Measurements from ENCODE around the gene TMEM183A.

TMEM183A gene

DNA sequence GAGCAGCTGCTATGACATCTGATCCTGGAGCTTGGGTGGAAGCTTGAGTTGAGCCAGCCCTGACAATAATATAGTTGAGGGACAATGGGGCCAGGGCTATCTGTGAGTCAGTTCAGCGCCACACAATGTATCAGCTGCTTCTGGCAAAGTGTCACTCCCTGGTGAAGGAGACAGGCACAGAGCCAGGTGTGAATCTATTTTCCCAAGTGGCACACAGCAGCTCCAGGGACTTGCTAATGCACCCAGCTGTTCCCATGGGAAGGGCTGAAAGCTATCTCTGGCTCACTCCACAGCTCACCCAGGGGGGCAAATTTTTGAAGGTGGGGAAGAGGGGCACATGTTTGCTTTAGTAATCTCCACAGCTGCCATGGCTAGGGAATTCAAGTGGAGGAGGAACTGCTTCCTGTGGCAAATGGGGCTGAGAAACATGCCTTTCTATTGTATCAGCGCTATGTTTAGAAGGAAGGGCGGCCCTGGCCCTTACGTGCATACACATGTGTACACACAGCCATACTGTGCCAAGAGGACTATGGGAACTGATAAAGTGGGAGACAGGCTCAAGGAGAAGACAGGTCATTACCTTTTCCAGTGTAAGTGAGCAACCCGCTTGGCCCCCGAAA, 42.3 kb upstream of the TMEM183A start:
- TF ChIP-seq, protein P1, sequence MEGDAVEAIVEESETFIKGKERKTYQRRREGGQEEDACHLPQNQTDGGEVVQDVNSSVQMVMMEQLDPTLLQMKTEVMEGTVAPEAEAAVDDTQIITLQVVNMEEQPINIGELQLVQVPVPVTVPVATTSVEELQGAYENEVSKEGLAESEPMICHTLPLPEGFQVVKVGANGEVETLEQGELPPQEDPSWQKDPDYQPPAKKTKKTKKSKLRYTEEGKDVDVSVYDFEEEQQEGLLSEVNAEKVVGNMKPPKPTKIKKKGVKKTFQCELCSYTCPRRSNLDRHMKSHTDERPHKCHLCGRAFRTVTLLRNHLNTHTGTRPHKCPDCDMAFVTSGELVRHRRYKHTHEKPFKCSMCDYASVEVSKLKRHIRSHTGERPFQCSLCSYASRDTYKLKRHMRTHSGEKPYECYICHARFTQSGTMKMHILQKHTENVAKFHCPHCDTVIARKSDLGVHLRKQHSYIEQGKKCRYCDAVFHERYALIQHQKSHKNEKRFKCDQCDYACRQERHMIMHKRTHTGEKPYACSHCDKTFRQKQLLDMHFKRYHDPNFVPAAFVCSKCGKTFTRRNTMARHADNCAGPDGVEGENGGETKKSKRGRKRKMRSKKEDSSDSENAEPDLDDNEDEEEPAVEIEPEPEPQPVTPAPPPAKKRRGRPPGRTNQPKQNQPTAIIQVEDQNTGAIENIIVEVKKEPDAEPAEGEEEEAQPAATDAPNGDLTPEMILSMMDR (IDR thresholded peaks at IDR 0.05; ENCODE audit: borderline replicate concordance, control extremely low read depth, extremely low read depth, insufficient read depth, missing control alignments) = no peak
- DNase-seq (ENCODE audit: low spot score) = no peak
- in situ Hi-C loops (cut with MboI; ENCODE audit: low sequenced_read_pairs, unreplicated experiment) = no loop called here

DNA sequence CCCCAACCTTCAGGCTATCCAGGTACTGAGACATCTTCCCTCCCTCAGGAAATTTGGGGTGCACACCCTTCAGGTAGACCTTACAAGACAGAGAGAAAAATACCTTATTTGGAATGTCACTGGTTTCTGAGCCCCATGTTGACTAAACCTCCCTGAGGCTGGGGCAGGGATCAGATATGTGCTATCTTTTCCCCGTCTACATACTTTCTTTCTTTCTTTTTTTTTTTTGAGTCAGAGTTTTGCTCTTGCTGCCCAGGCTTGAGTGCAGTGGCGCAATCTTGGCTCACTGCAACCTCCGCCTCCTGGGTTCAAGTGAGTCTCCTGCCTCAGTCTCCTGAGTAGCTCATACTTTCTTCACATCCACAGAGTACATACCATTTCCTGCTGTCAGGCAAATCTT, 41.8 kb upstream of the TMEM183A start:
- in situ Hi-C loops (cut with MboI; ENCODE audit: low sequenced_read_pairs, unreplicated experiment) = no loop called here
- TF ChIP-seq, protein P1 (IDR thresholded peaks at IDR 0.05; ENCODE audit: borderline replicate concordance, control extremely low read depth, extremely low read depth, insufficient read depth, missing control alignments) = no peak
- no peak for DNase-seq (ENCODE audit: low spot score)

DNA sequence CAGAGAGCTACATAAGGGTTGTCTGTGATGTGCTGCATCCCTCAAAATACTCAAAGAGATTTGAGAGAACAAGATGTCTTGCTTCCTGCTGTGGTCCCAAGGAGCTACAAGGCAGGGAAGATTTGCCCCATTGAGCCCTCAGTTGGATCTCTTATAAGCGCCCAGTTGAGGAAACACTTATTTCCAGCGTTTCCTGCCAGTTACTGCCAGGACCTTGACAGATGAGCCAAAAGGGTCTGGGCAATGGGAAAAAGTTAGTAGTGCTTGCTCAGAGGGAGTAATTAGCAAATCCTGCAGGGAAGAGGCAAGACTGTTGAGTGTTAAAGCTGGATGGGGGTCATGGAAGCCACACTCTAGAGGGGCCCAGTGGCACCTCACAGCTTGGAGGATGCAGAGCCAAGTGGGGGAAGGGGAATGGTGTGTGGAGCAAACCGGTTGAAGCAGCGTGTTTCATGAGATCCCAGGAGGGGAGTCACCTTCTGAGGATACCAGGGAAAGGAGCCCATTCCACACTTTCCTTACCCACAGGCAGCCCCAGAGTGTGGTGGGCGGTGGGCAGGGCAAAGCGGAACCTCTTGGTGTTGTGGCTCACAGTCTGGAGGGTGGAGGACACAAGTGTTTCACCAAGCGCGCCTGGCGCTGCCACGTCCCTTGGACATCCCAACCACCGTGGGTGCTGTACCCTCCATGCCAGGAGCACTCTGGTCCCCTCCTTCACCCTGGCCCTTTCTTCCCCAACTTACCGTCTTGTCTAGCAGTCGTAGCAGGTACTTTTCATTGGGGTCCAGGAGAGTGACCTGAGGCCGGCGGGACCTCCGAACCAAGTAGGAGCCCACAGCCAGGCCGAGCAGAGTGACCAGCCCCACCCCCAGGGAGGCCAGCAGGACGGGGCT, 40.9 kb upstream of the TMEM183A start:
- TF ChIP-seq, protein P1 (IDR thresholded peaks at IDR 0.05; ENCODE audit: borderline replicate concordance, control extremely low read depth, extremely low read depth, insufficient read depth, missing control alignments) = no peak
- in situ Hi-C loops (cut with MboI; ENCODE audit: low sequenced_read_pairs, unreplicated experiment) = no loop called here
- no peak for DNase-seq (ENCODE audit: low spot score)

DNA sequence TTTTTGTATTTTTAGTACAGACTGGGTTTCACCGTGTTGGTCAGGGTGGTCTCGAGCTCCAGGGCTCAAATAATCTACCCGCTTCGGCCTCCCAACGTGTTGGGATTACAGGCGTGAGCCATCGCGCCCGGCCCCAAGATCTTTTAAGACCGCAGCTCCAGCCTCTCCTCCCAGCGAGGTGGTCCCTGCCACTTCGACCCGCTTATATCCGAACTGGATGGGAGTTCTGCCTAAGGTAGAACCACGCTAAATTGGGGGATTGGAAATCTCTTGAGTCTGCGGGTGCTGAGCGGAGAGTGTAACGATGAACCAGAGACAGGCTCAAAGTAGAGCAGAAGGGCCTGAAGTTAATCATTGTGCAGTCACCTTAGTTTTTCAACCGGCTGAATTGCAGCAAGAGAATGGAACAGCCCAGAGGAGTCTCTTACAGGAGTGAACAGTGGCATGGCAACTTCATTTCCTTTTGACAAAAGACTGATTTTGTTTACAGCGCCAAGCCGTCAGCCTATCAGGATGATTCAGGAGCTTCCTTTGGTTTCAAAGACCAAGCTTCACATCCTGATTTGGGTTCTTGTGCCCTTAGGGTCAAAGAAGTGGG, 39.4 kb upstream of the TMEM183A start:
- in situ Hi-C loops (cut with MboI; ENCODE audit: low sequenced_read_pairs, unreplicated experiment) = no loop called here
- TF ChIP-seq, protein P1 (IDR thresholded peaks at IDR 0.05; ENCODE audit: borderline replicate concordance, control extremely low read depth, extremely low read depth, insufficient read depth, missing control alignments) = no peak
- DNase-seq (ENCODE audit: low spot score) = peak; percentile 40

DNA sequence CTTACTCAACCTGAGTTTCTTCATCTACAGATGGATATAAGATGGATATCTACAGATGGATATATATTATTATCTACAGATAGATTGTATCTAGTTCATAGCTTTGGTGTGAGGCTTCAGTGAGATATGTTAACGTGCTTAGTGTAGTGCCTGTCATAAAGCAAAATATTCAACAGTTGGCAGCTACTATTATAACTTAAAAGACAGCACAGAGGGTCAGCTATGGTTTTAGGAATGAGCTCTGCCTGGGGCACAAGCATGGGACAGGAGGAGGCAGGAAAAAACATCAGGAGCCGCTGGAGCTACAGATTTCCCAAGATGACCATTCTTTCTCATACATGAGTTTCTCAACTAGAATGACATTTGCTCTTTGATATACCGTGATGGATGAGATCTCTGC, 38.8 kb upstream of the TMEM183A start:
- DNase-seq (ENCODE audit: low spot score) = no peak
- TF ChIP-seq, protein P1 (IDR thresholded peaks at IDR 0.05; ENCODE audit: borderline replicate concordance, control extremely low read depth, extremely low read depth, insufficient read depth, missing control alignments) = no peak
- in situ Hi-C loops (cut with MboI; ENCODE audit: low sequenced_read_pairs, unreplicated experiment) = no loop called here

DNA sequence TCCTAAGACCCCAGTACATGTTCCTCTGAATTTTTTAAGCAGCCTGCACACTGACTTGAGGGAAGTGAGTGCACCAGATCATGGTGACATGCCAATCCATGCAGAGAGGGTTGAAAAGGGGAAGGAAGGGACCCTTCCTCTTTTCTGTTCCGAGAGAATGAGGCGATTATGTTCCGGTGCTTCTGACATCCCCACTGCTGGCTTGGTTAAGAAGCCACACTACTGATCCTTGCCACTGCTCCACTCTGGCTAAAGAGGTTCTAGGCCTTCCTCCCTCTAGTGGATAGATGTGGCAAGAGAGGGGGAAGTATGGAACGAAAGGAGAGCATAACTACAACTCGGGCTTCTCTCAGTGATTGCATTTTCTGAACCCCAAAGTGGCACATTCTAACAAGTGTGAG, 38.3 kb upstream of the TMEM183A start:
- in situ Hi-C loops (cut with MboI; ENCODE audit: low sequenced_read_pairs, unreplicated experiment) = no loop called here
- TF ChIP-seq, protein P1 (IDR thresholded peaks at IDR 0.05; ENCODE audit: borderline replicate concordance, control extremely low read depth, extremely low read depth, insufficient read depth, missing control alignments) = peak; percentile 43
- peak; percentile 68 for DNase-seq (ENCODE audit: low spot score)

Data from GM13976 (cell line).